HG03196 (cell line): ENCODE data around the gene LMF1.
"Not testable (repeated sequence)": the region's sequence is repeated elsewhere in the genome, so short reads cannot be mapped to it uniquely, and the experiment has no call there.

Experiments used
- ATAC-seq: cut with Tn5 transposase; IDR thresholded peaks from one replicate; pipeline ENCODE4 v1.9.1; 2021; ENCODE audit not compliant: unreplicated experiment

LMF1 gene

GRCh38 chr16:898761-899682 is 71.8 kb downstream of the LMF1 start:
- no peak for ATAC-seq

- no peak for ATAC-seq
Observed at GRCh38 chr16:898216-898615, 72.6 kb downstream of the LMF1 start.

GRCh38 chr16:897701-898100 is 73.1 kb downstream of the LMF1 start:
- ATAC-seq, result no peak

GRCh38 chr16:897200-897543 is 73.6 kb downstream of the LMF1 start:
- no peak for ATAC-seq

GRCh38 chr16:896261-897199 is 74.3 kb downstream of the LMF1 start:
- no peak for ATAC-seq

GRCh38 chr16:895371-895770 is 75.4 kb downstream of the LMF1 start:
- ATAC-seq, result no peak

GRCh38 chr16:894841-895240 is 75.9 kb downstream of the LMF1 start:
- no peak for ATAC-seq

- no peak for ATAC-seq
Observed at GRCh38 chr16:894136-894535, 76.6 kb downstream of the LMF1 start.

GRCh38 chr16:893360-893759 is 77.4 kb downstream of the LMF1 start:
- ATAC-seq, result no peak

- no peak for ATAC-seq
Observed at GRCh38 chr16:892536-893255, 78.1 kb downstream of the LMF1 start.

- ATAC-seq, result no peak
Observed at GRCh38 chr16:892006-892405, 78.8 kb downstream of the LMF1 start.

GRCh38 chr16:891353-891740 is 79.4 kb downstream of the LMF1 start:
- ATAC-seq, result no peak

- no peak for ATAC-seq
Observed at GRCh38 chr16:890716-891352, 80.0 kb downstream of the LMF1 start.

GRCh38 chr16:890217-890616 is 80.6 kb downstream of the LMF1 start:
- no peak for ATAC-seq

- no peak for ATAC-seq
Observed at GRCh38 chr16:889586-889985, 81.2 kb downstream of the LMF1 start.

- no peak for ATAC-seq
Observed at GRCh38 chr16:888901-889570, 81.7 kb downstream of the LMF1 start.

GRCh38 chr16:888456-888855 is 82.3 kb downstream of the LMF1 start:
- not testable (repeated sequence) for ATAC-seq

GRCh38 chr16:887846-888245 is 82.9 kb downstream of the LMF1 start:
- no peak for ATAC-seq

- no peak for ATAC-seq
Observed at GRCh38 chr16:886802-887731, 83.7 kb downstream of the LMF1 start.
